Caco-2 (cell line): Measurements from ENCODE around the gene GRID1. TPM values are rescaled to one million over a fixed set of nuclear protein-coding genes. Genes with fewer than 3 reads are reported as not detected.

Source experiments
- BruUV-seq: library from RNA; stranded (reverse); fragments of 400-500 nt; replicated peaks from 2 replicates; lab custom pipeline; 2021; lab: Mats Ljungman, UMichigan
- CTCF ChIA-PET: fragments of 300-600 bp; sonication (Branson Sonifier 250); formaldehyde crosslinking; loops from one replicate; lab custom pipeline; 2022; ENCODE audit warnings: antibody characterized with exemption; lab: Charles Lee
- POLR2A ChIA-PET: fragments of 300-600 bp; sonication (Branson Sonifier 250); formaldehyde crosslinking; loops from one replicate; lab custom pipeline; 2022; ENCODE audit warnings: antibody characterized with exemption; lab: Charles Lee
- DNase-seq, 2 experiments: peaks; one replicate each; pipeline versions ENCODE4 v3.0.0 to v3.0.0-alpha.2; 2020 to 2022
- H3K27me3 ChIP-seq: replicated peaks from 2 replicates; pipeline ENCODE4 v1.6.0; 2011; ENCODE audit warnings: low read length; ENCODE audit not compliant: control insufficient read depth, insufficient read depth
- H3K36me3 ChIP-seq: 2 replicates; pipeline ENCODE4 v1.5.1; 2011; ENCODE audit warnings: low read length; ENCODE audit not compliant: control insufficient read depth, insufficient read depth
- H3K4me1 ChIP-seq: fragments of 250-450 bp; sonication (Bioruptor Pico); 2 replicates; pipeline ENCODE4 v1.5.1; 2020; ENCODE audit warnings: mild to moderate bottlenecking
- H3K4me3 ChIP-seq: 2 replicates; pipeline ENCODE4 v1.5.1; 2011; ENCODE audit warnings: low read depth, mild to moderate bottlenecking, control low read depth, low read length
- H3K9me3 ChIP-seq: fragments of 250-450 bp; sonication (Bioruptor Pico); 2 replicates; pipeline ENCODE4 v1.5.1; 2020; ENCODE audit warnings: mild to moderate bottlenecking, moderate library complexity
- H3K27ac Mint-ChIP-seq: one replicate; pipeline ENCODE4 v1.8.0; 2022; ENCODE audit warnings: mixed read lengths; ENCODE audit not compliant: unreplicated experiment
- H3K27me3 Mint-ChIP-seq: one replicate; pipeline ENCODE4 v1.8.0; 2022; ENCODE audit warnings: mixed read lengths; ENCODE audit not compliant: insufficient read depth, unreplicated experiment
- H3K36me3 Mint-ChIP-seq: one replicate; pipeline ENCODE4 v1.8.0; 2022; ENCODE audit warnings: mild to moderate bottlenecking, mixed read lengths; ENCODE audit not compliant: insufficient read depth, unreplicated experiment
- H3K4me1 Mint-ChIP-seq: one replicate; pipeline ENCODE4 v1.8.0; 2022; ENCODE audit warnings: low read depth, mixed read lengths; ENCODE audit not compliant: unreplicated experiment
- H3K4me3 Mint-ChIP-seq: one replicate; pipeline ENCODE4 v1.8.0; 2022; ENCODE audit warnings: mild to moderate bottlenecking, moderate library complexity, mixed read lengths; ENCODE audit not compliant: unreplicated experiment
- H3K9me3 Mint-ChIP-seq: one replicate; pipeline ENCODE4 v1.8.0; 2022; ENCODE audit warnings: mixed read lengths; ENCODE audit not compliant: unreplicated experiment
- intact Hi-C: fragments of 100-400 bp; cut with micrococcal nuclease; formaldehyde crosslinking; loops from one replicate; pipeline ENCODE4 v1.10.0; 2022; ENCODE audit not compliant: unreplicated experiment
- total RNA-seq: library from RNA; stranded (reverse); gene quantifications from 2 replicates; pipeline ENCODE4 v1.2.3, GENCODE V29; 2022
- TF ChIP-seq, protein P1 (sequence below), 2 experiments: fragments of 200-600 bp in 1 of 2; IDR thresholded peaks; 1 replicate in 1 of 2; 2 replicates in 1 of 2; pipeline versions ENCODE4 v1.5.1 to v1.8.0; 2011 to 2022; ENCODE audit warnings: antibody characterized with exemption in 1 of 2, control low read depth in 1 of 2, inconsistent platforms in 1 of 2, low read depth in 1 of 2, low read length in 1 of 2, mild to moderate bottlenecking in 1 of 2, moderate library complexity in 1 of 2; ENCODE audit not compliant: insufficient read depth in 1 of 2, severe bottlenecking in 1 of 2, unreplicated experiment in 1 of 2

Gene GRID1
- total RNA-seq, 1 experiment from 2014 or later = 8.0 TPM

- Histone ChIP-seq H3K36me3 (no peaks in the 10 kb centered on the region), H3K27me3 (no peaks in the 10 kb centered on the region), H3K9me3 (no peaks in the 10 kb centered on the region), H3K4me3 (no peak overlapping the region), H3K4me1 (no peaks in the 10 kb centered on the region)
- no peak overlapping the region for H3K4me3 Mint-ChIP-seq
- TF ChIP-seq, protein P1, sequence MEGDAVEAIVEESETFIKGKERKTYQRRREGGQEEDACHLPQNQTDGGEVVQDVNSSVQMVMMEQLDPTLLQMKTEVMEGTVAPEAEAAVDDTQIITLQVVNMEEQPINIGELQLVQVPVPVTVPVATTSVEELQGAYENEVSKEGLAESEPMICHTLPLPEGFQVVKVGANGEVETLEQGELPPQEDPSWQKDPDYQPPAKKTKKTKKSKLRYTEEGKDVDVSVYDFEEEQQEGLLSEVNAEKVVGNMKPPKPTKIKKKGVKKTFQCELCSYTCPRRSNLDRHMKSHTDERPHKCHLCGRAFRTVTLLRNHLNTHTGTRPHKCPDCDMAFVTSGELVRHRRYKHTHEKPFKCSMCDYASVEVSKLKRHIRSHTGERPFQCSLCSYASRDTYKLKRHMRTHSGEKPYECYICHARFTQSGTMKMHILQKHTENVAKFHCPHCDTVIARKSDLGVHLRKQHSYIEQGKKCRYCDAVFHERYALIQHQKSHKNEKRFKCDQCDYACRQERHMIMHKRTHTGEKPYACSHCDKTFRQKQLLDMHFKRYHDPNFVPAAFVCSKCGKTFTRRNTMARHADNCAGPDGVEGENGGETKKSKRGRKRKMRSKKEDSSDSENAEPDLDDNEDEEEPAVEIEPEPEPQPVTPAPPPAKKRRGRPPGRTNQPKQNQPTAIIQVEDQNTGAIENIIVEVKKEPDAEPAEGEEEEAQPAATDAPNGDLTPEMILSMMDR (IDR thresholded peaks at IDR 0.05; ENCODE audit: insufficient read depth in 1 of 2, low read depth in 1 of 2, low read length in 1 of 2, severe bottlenecking in 1 of 2, unreplicated experiment in 1 of 2) = no peak
- no peak overlapping the region for H3K27ac Mint-ChIP-seq
- BruUV-seq = no TSS peak
- CTCF ChIA-PET = no interaction called here
- peaks cover 5% of the 10 kb centered on the region for H3K27me3 Mint-ChIP-seq
- no peaks in the 10 kb centered on the region for H3K9me3 Mint-ChIP-seq
- H3K36me3 Mint-ChIP-seq = no peaks in the 10 kb centered on the region
- POLR2A ChIA-PET = no interaction called here
- intact Hi-C loops = no loop called here
- no peaks in the 10 kb centered on the region for H3K4me1 Mint-ChIP-seq
- no peak for DNase-seq
Measured at GRCh38 chr10:86051586-86051985, 315.0 kb downstream of the GRID1 start.

DNA sequence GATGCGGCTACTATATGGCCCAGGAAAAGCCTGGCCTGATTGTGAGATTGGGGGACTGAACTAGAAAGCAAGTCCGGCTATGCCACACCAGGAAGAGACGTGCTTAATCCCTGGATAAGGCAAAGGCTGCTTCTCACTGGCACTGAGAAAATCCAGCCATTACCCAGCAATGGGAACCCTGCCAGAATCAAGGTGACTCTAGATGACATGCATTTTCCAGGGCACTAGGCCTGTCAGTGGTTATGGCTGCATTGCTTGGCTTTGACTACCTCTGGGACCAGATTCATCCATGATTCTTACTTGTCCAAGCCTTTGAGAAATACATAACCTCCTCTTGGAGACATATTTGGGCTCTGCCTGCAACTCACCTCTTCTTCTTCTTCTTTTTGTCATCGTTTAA, 317.2 kb downstream of the GRID1 start:
- Mint-ChIP-seq H3K4me3 (no peak overlapping the region), H3K27ac (no peak overlapping the region), H3K27me3 (peaks cover 10% of the 10 kb centered on the region), H3K4me1 (no peaks in the 10 kb centered on the region), H3K36me3 (no peaks in the 10 kb centered on the region), H3K9me3 (no peaks in the 10 kb centered on the region)
- intact Hi-C loops = no loop called here
- TF ChIP-seq, protein P1 (IDR thresholded peaks at IDR 0.05; ENCODE audit: insufficient read depth in 1 of 2, low read depth in 1 of 2, low read length in 1 of 2, severe bottlenecking in 1 of 2, unreplicated experiment in 1 of 2) = no peak
- ChIA-PET POLR2A (no interaction called here), CTCF (no interaction called here)
- Histone ChIP-seq H3K27me3 (no peaks in the 10 kb centered on the region), H3K36me3 (no peaks in the 10 kb centered on the region), H3K4me3 (no peak overlapping the region), H3K4me1 (no peaks in the 10 kb centered on the region), H3K9me3 (no peaks in the 10 kb centered on the region)
- DNase-seq = no peak
- BruUV-seq = no TSS peak

GRCh38 chr10:86048973-86049372, 317.6 kb downstream of the GRID1 start:
- H3K27ac Mint-ChIP-seq = no peak overlapping the region
- DNase-seq = no peak
- Histone ChIP-seq H3K27me3 (no peaks in the 10 kb centered on the region), H3K4me1 (no peaks in the 10 kb centered on the region), H3K4me3 (no peak overlapping the region), H3K9me3 (no peaks in the 10 kb centered on the region), H3K36me3 (no peaks in the 10 kb centered on the region)
- POLR2A ChIA-PET = no interaction called here
- H3K36me3 Mint-ChIP-seq = no peaks in the 10 kb centered on the region
- H3K4me1 Mint-ChIP-seq = no peaks in the 10 kb centered on the region
- CTCF ChIA-PET = no interaction called here
- TF ChIP-seq, protein P1 (IDR thresholded peaks at IDR 0.05; ENCODE audit: insufficient read depth in 1 of 2, low read depth in 1 of 2, low read length in 1 of 2, severe bottlenecking in 1 of 2, unreplicated experiment in 1 of 2) = no peak
- intact Hi-C loops = no loop called here
- no TSS peak for BruUV-seq
- no peaks in the 10 kb centered on the region for H3K9me3 Mint-ChIP-seq
- peaks cover 10% of the 10 kb centered on the region for H3K27me3 Mint-ChIP-seq
- H3K4me3 Mint-ChIP-seq = no peak overlapping the region
